SK-N-SH (cell line): ENCODE measurements around the gene MAN2B1. TPM values are rescaled to one million over a fixed set of nuclear protein-coding genes. Genes with fewer than 3 reads are reported as not detected.

Source experiments
- CTCF ChIA-PET: fragments of 300-600, 350-600 bp; formaldehyde crosslinking; extraction: SDS; loops from one replicate; lab custom pipeline; 2021; lab: Yijun Ruan, JAX
- POLR2A ChIA-PET: fragments of 350-600 bp; sonication (Branson Sonifier 250); formaldehyde crosslinking; extraction: SDS; loops from one replicate; lab custom pipeline; 2020; ENCODE audit warnings: antibody characterized with exemption, inconsistent platforms; lab: Yijun Ruan, JAX
- DNase-seq: peaks from one replicate; pipeline ENCODE4 v3.0.0; 2012
- H2AFZ ChIP-seq: fragments of 200-600 bp; sonication (generic); 2 replicates; pipeline ENCODE4 v1.8.1; 2016; ENCODE audit warnings: antibody characterized with exemption, mild to moderate bottlenecking, low read depth
- H3F3A ChIP-seq: fragments of 200-600 bp; sonication (generic); replicated peaks from 2 replicates; pipeline ENCODE3; 2016; ENCODE audit warnings: antibody characterized with exemption, mild to moderate bottlenecking; ENCODE audit not compliant: insufficient read depth
- H3K27ac ChIP-seq, 2 experiments: fragments of 200-500 bp in 1 of 2; fragments of 200-600 bp in 1 of 2; sonication (Bioruptor generic) in 1 of 2; sonication (generic), shearing (Covaris generic) in 1 of 2; 2 replicates each; pipeline versions ENCODE4 v1.5.1 to v1.6.1; 2014 to 2016; ENCODE audit warnings: low read depth in 2 of 2, inconsistent platforms in 1 of 2, low read length in 1 of 2, mild to moderate bottlenecking in 1 of 2, mixed read lengths in 1 of 2
- H3K27me3 ChIP-seq: fragments of 200-600 bp; sonication (generic), shearing (Covaris generic); 2 replicates; pipeline ENCODE4 v1.6.1; 2016; ENCODE audit warnings: mixed run types; ENCODE audit not compliant: insufficient read depth
- H3K36me3 ChIP-seq, 2 experiments: fragments of 200-500 bp in 1 of 2; fragments of 200-600 bp in 1 of 2; sonication (Bioruptor generic) in 1 of 2; sonication (generic) in 1 of 2; replicated peaks in 1 of 2; 2 replicates each; pipeline versions ENCODE3 to v1.5.1; 2014 to 2016; ENCODE audit warnings: low read length in 1 of 2, mild to moderate bottlenecking in 1 of 2; ENCODE audit not compliant: insufficient read depth in 2 of 2, control insufficient read depth in 1 of 2
- H3K4me1 ChIP-seq, 2 experiments: fragments of 200-500 bp in 1 of 2; fragments of 200-600 bp in 1 of 2; sonication (Bioruptor generic) in 1 of 2; sonication (generic), shearing (Covaris generic) in 1 of 2; 2 replicates each; pipeline versions ENCODE4 v1.5.1 to v1.6.1; 2014 to 2016; ENCODE audit warnings: low read depth in 1 of 2, low read length in 1 of 2, mixed run types in 1 of 2; ENCODE audit not compliant: insufficient read depth in 2 of 2, control insufficient read depth in 1 of 2
- H3K4me2 ChIP-seq: fragments of 200-600 bp; sonication (generic), shearing (Covaris generic); 2 replicates; pipeline ENCODE4 v1.6.1; 2017; ENCODE audit warnings: mixed run types
- H3K4me3 ChIP-seq, 2 experiments: fragments of 200-500 bp in 1 of 2; fragments of 200-600 bp in 1 of 2; sonication (Bioruptor generic) in 1 of 2; sonication (generic), shearing (Covaris generic) in 1 of 2; 2 replicates each; pipeline versions ENCODE4 v1.5.1 to v1.8.1; 2014 to 2016; ENCODE audit warnings: low read depth in 2 of 2, inconsistent platforms in 1 of 2, low read length in 1 of 2, mild to moderate bottlenecking in 1 of 2, mixed read lengths in 1 of 2, moderate library complexity in 1 of 2
- H3K79me2 ChIP-seq: fragments of 200-600 bp; sonication (generic); 2 replicates; pipeline ENCODE4 v1.8.1; 2017; ENCODE audit warnings: mild to moderate bottlenecking; ENCODE audit not compliant: insufficient read depth
- H3K9ac ChIP-seq: fragments of 200-600 bp; sonication (generic); 2 replicates; pipeline ENCODE4 v1.6.1; 2017; ENCODE audit warnings: mixed run types
- H3K9me2 ChIP-seq: fragments of 200-600 bp; sonication (generic); 2 replicates; pipeline ENCODE4 v1.6.1; 2017; ENCODE audit warnings: mixed run types
- H3K9me3 ChIP-seq: fragments of 200-600 bp; sonication (generic); 2 replicates; pipeline ENCODE4 v1.6.1; 2017; ENCODE audit warnings: mixed run types, mild to moderate bottlenecking, moderate library complexity
- H4K20me1 ChIP-seq: fragments of 200-600 bp; sonication (generic); 2 replicates; pipeline ENCODE4 v1.6.1; 2017; ENCODE audit warnings: mild to moderate bottlenecking, mixed run types; ENCODE audit not compliant: insufficient read depth
- FOXJ3 ChIP-seq: sonication (generic); formaldehyde crosslinking; IDR thresholded peaks from 2 replicates; pipeline ENCODE4 v1.5.1; 2020; ENCODE audit warnings: mild to moderate bottlenecking, missing genetic modification reagents
- GATA2 ChIP-seq: sonication (generic); formaldehyde crosslinking; IDR thresholded peaks from 2 replicates; pipeline ENCODE4 v1.5.0; 2020; ENCODE audit warnings: mild to moderate bottlenecking, missing genetic modification reagents
- JUND ChIP-seq: IDR thresholded peaks from 2 replicates; pipeline ENCODE4 v1.4.0; 2012
- MEF2A ChIP-seq: IDR thresholded peaks from 2 replicates; pipeline ENCODE4 v1.4.0; 2012; ENCODE audit warnings: low read depth, borderline replicate concordance
- MXI1 ChIP-seq: IDR thresholded peaks from 2 replicates; pipeline ENCODE4 v1.6.1; 2012; ENCODE audit warnings: mild to moderate bottlenecking, low read depth, low read length, improper control_type of control experiment
- POLR2AphosphoS5 ChIP-seq: IDR thresholded peaks from 2 replicates; pipeline ENCODE4 v1.6.1; 2012; ENCODE audit warnings: low read depth, low read length
- RCOR1 ChIP-seq: fragments of 150-350 bp; IDR thresholded peaks from 2 replicates; pipeline ENCODE4 v1.6.1; 2017; ENCODE audit warnings: antibody characterized with exemption, low read length
- RXRA ChIP-seq: IDR thresholded peaks from 2 replicates; pipeline ENCODE4 v1.4.0; 2012; ENCODE audit warnings: low read depth, mild to moderate bottlenecking, borderline replicate concordance
- SIN3A ChIP-seq: IDR thresholded peaks from 2 replicates; pipeline ENCODE4 v1.6.1; 2012; ENCODE audit warnings: low read depth, mild to moderate bottlenecking, low read length, moderate library complexity, borderline replicate concordance
- TAF1 ChIP-seq: IDR thresholded peaks from 2 replicates; pipeline ENCODE4 v1.6.1; 2012; ENCODE audit warnings: low read depth, mild to moderate bottlenecking, low read length, moderate library complexity, borderline replicate concordance
- TCF12 ChIP-seq: IDR thresholded peaks from 2 replicates; pipeline ENCODE4 v1.4.0; 2012
- WGBS: methylation state at CpG from one replicate; pipeline ENCODE4 v1.1.6; 2017; ENCODE audit warnings: low lambda C conversion rate; 5-methylcytosine and 5-hydroxymethylcytosine counted together
- polyA plus RNA-seq, 3 experiments: library from polyadenylated mRNA; depleted of rRNA; stranded (reverse); fragments of >200 nt; gene quantifications; 2 replicates each; pipeline ENCODE4 v1.2.3, GENCODE V29; 2012
- TF ChIP-seq, protein P1 (sequence below): IDR thresholded peaks from 2 replicates; pipeline ENCODE4; 2012
- TF ChIP-seq, protein P2 (sequence below): fragments of 150-350 bp; IDR thresholded peaks from 2 replicates; pipeline ENCODE4 v1.6.1; 2016; ENCODE audit warnings: mild to moderate bottlenecking, low read depth, low read length

MAN2B1 gene
- polyA plus RNA-seq, 1 of the 3 experiments (the other 2 are of a cell fraction), result 47.0 TPM

DNA sequence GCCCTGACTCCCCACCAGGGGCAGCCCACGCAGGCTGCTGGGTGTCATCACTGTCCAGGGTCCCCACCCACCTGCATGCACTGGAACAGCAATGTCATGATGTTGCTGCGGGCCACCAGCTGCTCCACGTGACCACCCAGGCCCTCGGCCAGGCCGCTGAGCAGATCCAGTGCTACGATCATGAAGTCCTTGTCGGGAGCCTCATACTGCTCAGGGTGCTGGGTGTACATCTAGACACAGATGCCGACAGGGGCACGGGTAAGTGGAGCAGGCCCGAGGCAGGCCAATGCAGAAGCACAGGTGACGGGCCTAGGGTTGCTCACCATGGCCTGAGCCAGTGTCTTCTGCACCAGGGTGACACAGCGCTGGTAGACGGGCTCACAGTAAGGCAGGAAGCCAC lies 38.6 kb upstream of the MAN2B1 start:
- Histone ChIP-seq H3K4me2 (no peak overlapping the region), H4K20me1 (no peaks in the 10 kb centered on the region), H3K9me3 (no peaks in the 10 kb centered on the region), H3K4me3 (no peak overlapping the region), H3K4me1 (no peaks in the 10 kb centered on the region), H3K9ac (no peak overlapping the region)
- WGBS, result 95% methylated on average over 3 of the region's 13 CpGs
- POLR2A ChIA-PET, result no interaction called here
- TF ChIP-seq TCF12 (no peak), JUND (no peak), SIN3A (no peak), FOXJ3 (CRISPR knock-in tag) (no peak)
- TF ChIP-seq, all 33 proteins: peak for 0
- no peak overlapping the region for H3K27ac ChIP-seq
- DNase-seq, result no peak
- no peaks in the 10 kb centered on the region for H3K9me2 ChIP-seq
- H3K27me3 ChIP-seq, result no peaks in the 10 kb centered on the region
- H2AFZ ChIP-seq, result no peak overlapping the region
- CTCF ChIA-PET, result interaction anchor here (1.2 kb wide), 1 partner anchor 28 kb away, joined by 4 read pairs; no protein-coding TSS in a partner anchor
- peaks cover 41 to 63% of the 10 kb centered on the region in 2 experiments for H3K36me3 ChIP-seq
- H3F3A ChIP-seq, result peaks cover 16% of the 10 kb centered on the region
- H3K79me2 ChIP-seq, result peaks cover 3% of the 10 kb centered on the region; the same call in 1 of the 2 replicates

DNA sequence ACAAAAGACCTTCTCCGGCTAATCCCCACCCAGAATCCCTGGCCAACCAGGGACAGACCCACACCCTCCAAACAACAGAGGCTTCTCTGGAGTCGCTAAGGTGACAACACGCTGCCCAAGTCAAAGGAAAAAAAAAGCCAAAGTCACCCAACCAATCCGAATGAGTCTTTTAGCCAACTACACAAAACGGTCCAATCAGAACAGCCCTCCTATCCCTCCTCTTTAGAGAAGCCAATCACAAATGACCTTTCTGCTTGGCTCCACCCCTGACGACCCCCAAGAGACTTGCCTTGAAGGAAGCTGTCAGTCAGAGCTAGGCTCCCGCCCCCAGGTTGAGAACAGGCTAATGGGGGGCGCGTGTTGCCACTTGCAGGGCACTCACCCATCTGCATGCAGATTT lies 36.5 kb upstream of the MAN2B1 start:
- peak; percentile 90 for DNase-seq
- POLR2A ChIA-PET, result no interaction called here
- no peaks in the 10 kb centered on the region for H4K20me1 ChIP-seq
- H3K4me1 ChIP-seq, result no peaks in the 10 kb centered on the region
- CTCF ChIA-PET, result interaction anchor here (0.8 to 1.1 kb wide), 4 partner anchors 10 to 57 kb away, joined by 3 read pairs; no protein-coding TSS in a partner anchor
- no peak overlapping the region for H3K9ac ChIP-seq
- H3K79me2 ChIP-seq, result no peaks in the 10 kb centered on the region
- no peak for TF ChIP-seq TAF1
- TF ChIP-seq, protein P1, sequence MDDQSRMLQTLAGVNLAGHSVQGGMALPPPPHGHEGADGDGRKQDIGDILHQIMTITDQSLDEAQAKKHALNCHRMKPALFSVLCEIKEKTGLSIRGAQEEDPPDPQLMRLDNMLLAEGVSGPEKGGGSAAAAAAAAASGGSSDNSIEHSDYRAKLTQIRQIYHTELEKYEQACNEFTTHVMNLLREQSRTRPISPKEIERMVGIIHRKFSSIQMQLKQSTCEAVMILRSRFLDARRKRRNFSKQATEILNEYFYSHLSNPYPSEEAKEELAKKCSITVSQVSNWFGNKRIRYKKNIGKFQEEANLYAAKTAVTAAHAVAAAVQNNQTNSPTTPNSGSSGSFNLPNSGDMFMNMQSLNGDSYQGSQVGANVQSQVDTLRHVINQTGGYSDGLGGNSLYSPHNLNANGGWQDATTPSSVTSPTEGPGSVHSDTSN, result peak; percentile 63
- no peak overlapping the region for H2AFZ ChIP-seq
- no peaks in the 10 kb centered on the region for H3K9me3 ChIP-seq
- no peak overlapping the region for H3K4me3 ChIP-seq
- WGBS, result 82% methylated on average over 9 of the region's 9 CpGs
- H3F3A ChIP-seq, result peaks cover 31% of the 10 kb centered on the region
- no peak overlapping the region for H3K4me2 ChIP-seq
- H3K9me2 ChIP-seq, result no peaks in the 10 kb centered on the region
- no peaks in the 10 kb centered on the region for H3K27me3 ChIP-seq
- peaks cover 30 to 66% of the 10 kb centered on the region in 2 experiments for H3K36me3 ChIP-seq
- H3K27ac ChIP-seq, result no peak overlapping the region

DNA sequence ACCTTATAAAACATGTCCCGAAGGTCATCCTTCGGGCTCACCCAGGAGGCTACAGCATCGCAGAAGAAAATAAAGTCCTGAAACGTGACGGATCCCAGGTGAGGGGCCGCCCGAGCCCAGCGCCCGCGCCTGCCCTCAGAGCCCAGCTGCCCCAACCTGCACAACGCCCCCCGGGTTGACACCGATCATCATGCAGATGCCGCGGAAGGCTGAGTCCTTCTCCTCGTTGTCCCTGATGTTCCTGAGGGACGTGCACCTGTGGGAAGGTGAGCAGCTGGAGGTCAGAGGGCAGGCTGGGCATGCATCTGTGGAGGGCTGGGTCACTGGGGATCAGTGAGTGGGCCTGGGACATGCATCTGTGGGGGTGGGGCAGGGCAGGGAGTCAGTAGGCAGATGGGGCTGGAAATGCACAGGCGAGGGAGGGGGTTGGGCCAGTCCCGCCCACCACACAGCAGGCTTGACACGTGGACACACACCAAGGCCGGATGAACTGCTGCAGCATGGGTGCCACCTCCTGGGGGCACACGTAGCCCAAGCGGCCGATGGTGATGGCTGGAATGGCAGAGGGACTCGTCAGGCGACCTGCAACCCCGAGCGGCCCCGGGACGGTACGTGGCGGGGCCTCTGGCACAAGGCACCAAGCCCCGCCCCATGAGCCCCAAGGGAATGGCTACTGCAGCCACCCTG lies 35.2 kb upstream of the MAN2B1 start:
- TF ChIP-seq MEF2A (no peak), POLR2AphosphoS5 (no peak), GATA2 (CRISPR knock-in tag) (no peak), RCOR1 (no peak), MXI1 (no peak), JUND (no peak), RXRA (no peak)
- TF ChIP-seq, protein P2, sequence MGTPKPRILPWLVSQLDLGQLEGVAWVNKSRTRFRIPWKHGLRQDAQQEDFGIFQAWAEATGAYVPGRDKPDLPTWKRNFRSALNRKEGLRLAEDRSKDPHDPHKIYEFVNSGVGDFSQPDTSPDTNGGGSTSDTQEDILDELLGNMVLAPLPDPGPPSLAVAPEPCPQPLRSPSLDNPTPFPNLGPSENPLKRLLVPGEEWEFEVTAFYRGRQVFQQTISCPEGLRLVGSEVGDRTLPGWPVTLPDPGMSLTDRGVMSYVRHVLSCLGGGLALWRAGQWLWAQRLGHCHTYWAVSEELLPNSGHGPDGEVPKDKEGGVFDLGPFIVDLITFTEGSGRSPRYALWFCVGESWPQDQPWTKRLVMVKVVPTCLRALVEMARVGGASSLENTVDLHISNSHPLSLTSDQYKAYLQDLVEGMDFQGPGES, result no peak
- Histone ChIP-seq H3K9me2 (no peaks in the 10 kb centered on the region), H2AFZ (no peak overlapping the region), H3K4me3 (no peak overlapping the region), H3K4me2 (no peak overlapping the region), H3K9me3 (no peaks in the 10 kb centered on the region), H3K79me2 (no peaks in the 10 kb centered on the region), H3K9ac (no peak overlapping the region), H4K20me1 (no peaks in the 10 kb centered on the region), H3F3A (peaks cover 38% of the 10 kb centered on the region), H3K4me1 (peaks cover 0 to 3% of the 10 kb centered on the region in 2 experiments; a peak in 2 of 4 replicates), H3K27ac (no peak overlapping the region), H3K36me3 (peaks cover 26 to 66% of the 10 kb centered on the region in 2 experiments), H3K27me3 (no peaks in the 10 kb centered on the region)
- ChIA-PET POLR2A (no interaction called here), CTCF (no interaction called here)
- DNase-seq, result no peak
- 100% methylated on average over 4 of the region's 33 CpGs for WGBS
